Epithelial cell of proximal tubule (primary cell): ENCODE measurements around the gene GPR52. TPM values are rescaled to one million over a fixed set of nuclear protein-coding genes. Genes with fewer than 3 reads are reported as not detected.

Experiments
- DNase-seq: peaks from one replicate; pipeline ENCODE4 v3.0.0-alpha.2; 2011; ENCODE audit warnings: low read depth
- H3K4me3 ChIP-seq: 2 replicates; pipeline ENCODE4 v1.5.1; 2011; ENCODE audit warnings: low read depth, mild to moderate bottlenecking, low read length
- total RNA-seq: library from RNA; depleted of rRNA; stranded (reverse); fragments of >200 nt; gene quantifications from 2 replicates; pipeline ENCODE4 v1.2.3, GENCODE V29; 2015
- TF ChIP-seq, protein P1 (sequence below): conservative IDR thresholded peaks from 2 replicates; pipeline ENCODE4 v1.5.1; 2012; ENCODE audit warnings: low read depth, mild to moderate bottlenecking, low read length

The GPR52 gene
- total RNA-seq, 1 donor from 2014 or later, result not detected

DNA sequence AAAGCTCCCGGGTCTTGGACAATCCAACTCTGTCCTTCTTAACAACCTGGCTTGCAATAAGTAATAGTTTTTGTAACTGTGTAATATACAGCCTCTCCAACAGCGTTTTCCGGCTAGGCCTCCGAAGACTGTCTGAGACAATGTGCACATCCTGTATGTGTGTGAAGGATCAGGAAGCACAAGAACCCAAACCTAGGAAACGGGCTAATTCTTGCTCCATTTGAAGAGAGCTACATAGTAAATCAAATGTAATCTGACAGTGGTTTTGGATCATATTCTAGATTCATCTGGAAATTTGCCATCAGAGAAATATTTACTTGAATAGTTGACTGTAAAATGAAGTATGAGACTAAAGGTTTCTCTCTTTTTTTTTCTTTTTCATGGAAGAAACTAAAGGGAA lies 1.2 kb downstream of the GPR52 start:
- TF ChIP-seq, protein P1, sequence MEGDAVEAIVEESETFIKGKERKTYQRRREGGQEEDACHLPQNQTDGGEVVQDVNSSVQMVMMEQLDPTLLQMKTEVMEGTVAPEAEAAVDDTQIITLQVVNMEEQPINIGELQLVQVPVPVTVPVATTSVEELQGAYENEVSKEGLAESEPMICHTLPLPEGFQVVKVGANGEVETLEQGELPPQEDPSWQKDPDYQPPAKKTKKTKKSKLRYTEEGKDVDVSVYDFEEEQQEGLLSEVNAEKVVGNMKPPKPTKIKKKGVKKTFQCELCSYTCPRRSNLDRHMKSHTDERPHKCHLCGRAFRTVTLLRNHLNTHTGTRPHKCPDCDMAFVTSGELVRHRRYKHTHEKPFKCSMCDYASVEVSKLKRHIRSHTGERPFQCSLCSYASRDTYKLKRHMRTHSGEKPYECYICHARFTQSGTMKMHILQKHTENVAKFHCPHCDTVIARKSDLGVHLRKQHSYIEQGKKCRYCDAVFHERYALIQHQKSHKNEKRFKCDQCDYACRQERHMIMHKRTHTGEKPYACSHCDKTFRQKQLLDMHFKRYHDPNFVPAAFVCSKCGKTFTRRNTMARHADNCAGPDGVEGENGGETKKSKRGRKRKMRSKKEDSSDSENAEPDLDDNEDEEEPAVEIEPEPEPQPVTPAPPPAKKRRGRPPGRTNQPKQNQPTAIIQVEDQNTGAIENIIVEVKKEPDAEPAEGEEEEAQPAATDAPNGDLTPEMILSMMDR, result no peak
- DNase-seq, result no peak
- H3K4me3 ChIP-seq, result no peak overlapping the region

DNA sequence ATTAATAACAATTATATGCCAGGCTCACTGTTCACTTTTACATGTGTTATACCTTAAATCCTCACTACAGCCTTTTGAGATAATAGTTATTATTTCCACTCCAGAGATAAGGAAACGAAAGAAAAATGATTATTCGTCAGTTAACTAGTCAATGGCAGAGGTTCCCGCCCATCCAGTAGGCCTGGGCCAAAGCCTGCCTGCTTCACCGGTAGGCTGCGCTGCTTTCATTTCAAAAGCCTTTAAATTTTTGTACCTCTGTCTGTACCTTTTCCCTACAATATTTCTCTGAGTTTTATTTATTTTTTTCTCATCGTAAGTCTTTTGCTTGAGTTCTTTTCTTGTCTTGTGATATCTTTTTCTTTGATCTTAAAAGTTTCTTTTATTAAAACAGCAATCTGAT lies 3.6 kb downstream of the GPR52 start:
- DNase-seq, result no peak

DNA sequence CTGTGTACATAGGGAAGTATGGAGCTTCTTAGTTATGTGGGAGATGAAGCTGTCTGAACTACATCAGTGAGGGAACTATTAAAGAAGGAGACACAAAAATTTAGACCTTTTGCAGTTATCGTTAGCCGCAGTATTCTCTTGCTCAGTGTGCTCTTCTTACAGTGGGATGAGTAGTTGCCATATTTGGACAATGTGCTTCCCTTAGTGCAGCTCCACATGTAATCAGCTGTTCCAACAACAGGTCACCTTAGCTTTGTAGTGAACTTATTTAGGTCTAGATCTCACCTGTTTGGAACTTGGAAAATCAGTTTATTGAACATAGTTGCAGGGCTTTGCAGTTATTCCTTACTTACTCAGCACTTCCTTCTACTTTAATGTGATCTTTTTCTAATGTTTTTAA lies 18.1 kb downstream of the GPR52 start:
- H3K4me3 ChIP-seq, result no peak overlapping the region
- TF ChIP-seq, protein P1, result no peak
- no peak for DNase-seq

More for the DNA sequence above, 3.6 kb downstream of the GPR52 start:
- TF ChIP-seq, protein P1, result no peak
- no peak overlapping the region for H3K4me3 ChIP-seq

DNA sequence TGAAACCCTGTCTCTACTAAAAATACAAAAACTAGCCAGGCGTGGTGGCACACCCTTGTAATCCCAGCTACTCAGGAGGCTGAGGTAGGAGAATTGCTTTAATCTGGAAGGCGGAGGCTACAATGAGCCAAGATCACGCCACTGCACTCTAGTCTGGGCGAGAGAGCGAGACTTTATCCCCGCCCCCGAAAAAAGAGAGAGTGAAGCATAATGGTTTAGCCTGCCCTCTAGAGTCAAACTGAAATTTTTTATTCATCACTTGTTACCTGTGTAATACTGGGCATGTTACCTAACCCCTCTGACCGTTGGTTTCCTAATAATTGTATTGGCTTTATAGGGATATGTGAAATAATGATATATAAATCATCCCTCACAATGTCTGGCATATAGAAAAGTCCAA lies 18.8 kb downstream of the GPR52 start:
- H3K4me3 ChIP-seq, result no peak overlapping the region
- DNase-seq, result no peak
- TF ChIP-seq, protein P1, result no peak

DNA sequence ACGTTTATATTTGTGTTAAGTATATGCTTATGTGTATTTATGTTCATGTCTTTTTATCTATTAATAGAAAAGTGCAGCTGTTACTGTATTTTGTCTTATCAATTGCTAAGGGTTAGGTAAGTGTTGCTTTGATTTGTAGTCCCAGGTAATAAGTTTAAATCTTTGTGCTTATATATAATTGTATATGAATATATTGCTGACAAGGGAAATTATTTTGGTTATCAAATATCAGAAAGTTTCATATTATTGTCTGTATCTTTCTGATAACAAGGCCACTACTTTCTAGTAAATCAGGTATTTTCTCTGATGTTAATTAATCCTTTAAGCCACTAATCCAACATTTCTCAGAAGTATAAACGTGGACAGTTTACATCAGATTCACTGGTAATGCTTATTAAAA lies 21.3 kb downstream of the GPR52 start:
- TF ChIP-seq, protein P1, result no peak
- H3K4me3 ChIP-seq, result no peak overlapping the region
- no peak for DNase-seq

DNA sequence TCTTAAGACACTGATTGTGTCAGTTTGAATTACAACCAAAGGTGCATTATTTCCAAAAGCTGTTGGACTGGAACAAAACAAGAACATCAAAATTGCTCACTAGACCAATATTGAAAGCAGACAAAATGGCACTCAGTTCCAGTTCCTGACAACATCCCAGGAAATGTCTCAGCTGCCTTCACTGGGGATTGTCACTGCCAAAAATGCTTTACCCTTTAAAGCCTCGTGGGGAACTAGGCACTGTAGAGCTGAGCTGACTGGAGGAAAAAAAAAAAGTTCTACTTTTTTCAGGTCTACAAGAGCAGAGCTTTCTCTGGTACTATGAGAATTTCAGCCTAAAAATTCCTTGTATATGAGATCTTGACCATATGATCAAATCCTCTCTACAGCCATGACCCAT lies 21.9 kb downstream of the GPR52 start:
- DNase-seq, result no peak
- H3K4me3 ChIP-seq, result no peak overlapping the region
- TF ChIP-seq, protein P1, result no peak

DNA sequence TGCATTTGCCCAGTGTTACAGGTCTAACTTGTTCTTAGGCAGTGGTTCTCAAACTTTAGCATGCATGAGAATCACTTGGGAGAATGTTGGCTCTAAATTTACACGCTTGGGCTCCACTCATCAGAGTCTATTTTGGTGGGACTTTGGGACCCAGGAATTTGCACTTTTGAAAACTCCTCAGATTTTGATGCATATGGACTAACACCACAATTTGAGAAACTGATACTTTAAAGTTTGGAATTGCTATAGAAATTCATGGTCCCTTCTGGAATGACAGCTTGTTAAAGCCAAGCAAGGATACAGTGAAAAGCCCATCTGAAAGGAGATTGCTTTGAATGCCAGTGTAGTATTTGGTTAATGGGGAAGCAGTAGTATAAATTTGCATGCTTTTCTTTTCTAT lies 31.5 kb downstream of the GPR52 start:
- no peak for DNase-seq
- H3K4me3 ChIP-seq, result no peak overlapping the region
- TF ChIP-seq, protein P1, result no peak
